Panc1 (cell line): ENCODE measurements around the gene AFP. TPM values are rescaled to one million over a fixed set of nuclear protein-coding genes. Genes with fewer than 3 reads are reported as not detected.

ENCODE experiments used
- ATAC-seq: fragments of 200-7000 bp; cut with Tn5 transposase; 2 replicates; pipeline ENCODE4 v1.9.1; 2020; ENCODE audit warnings: mild to moderate bottlenecking, moderate library complexity
- BruUV-seq: library from RNA; stranded (reverse); fragments of 400-500 nt; replicated peaks from 2 replicates; lab custom pipeline; 2021; lab: Mats Ljungman, UMichigan
- CTCF ChIA-PET: fragments of 300-600 bp; sonication (Branson Sonifier 250); formaldehyde crosslinking; loops from one replicate; lab custom pipeline; 2022; ENCODE audit warnings: antibody characterized with exemption; lab: Charles Lee
- POLR2A ChIA-PET: fragments of 300-600 bp; sonication (Branson Sonifier 250); formaldehyde crosslinking; loops from one replicate; lab custom pipeline; 2022; ENCODE audit warnings: antibody characterized with exemption; lab: Charles Lee
- DNase-seq: peaks from one replicate; pipeline ENCODE4 v3.0.0-alpha.2; 2010; ENCODE audit warnings: low read depth, low spot score
- H3K27ac ChIP-seq: 2 replicates; pipeline ENCODE4 v1.5.1; 2011; ENCODE audit warnings: mild to moderate bottlenecking, low read length, inconsistent platforms
- H3K27me3 ChIP-seq: fragments of 200-500 bp; sonication (Bioruptor generic); 2 replicates; pipeline ENCODE4 v1.6.0; 2014; ENCODE audit warnings: low read length, inconsistent platforms; ENCODE audit not compliant: control insufficient read depth, insufficient read depth
- H3K36me3 ChIP-seq: fragments of 200-500 bp; sonication (Bioruptor generic); 2 replicates; pipeline ENCODE4 v1.5.1; 2014; ENCODE audit warnings: inconsistent platforms, mild to moderate bottlenecking, low read length, moderate library complexity; ENCODE audit not compliant: control insufficient read depth, insufficient read depth
- H3K4me1 ChIP-seq: 2 replicates; pipeline ENCODE4 v1.5.1; 2011; ENCODE audit warnings: inconsistent platforms, mild to moderate bottlenecking, low read length, moderate library complexity; ENCODE audit not compliant: control insufficient read depth, insufficient read depth
- H3K4me3 ChIP-seq, 2 experiments: 2 replicates each; pipeline ENCODE4 v1.5.1; 2011 to 2012; ENCODE audit warnings: low read depth in 2 of 2, low read length in 2 of 2, mild to moderate bottlenecking in 2 of 2, inconsistent platforms in 1 of 2, moderate library complexity in 1 of 2
- H3K9me3 ChIP-seq: fragments of 200-500 bp; sonication (Bioruptor generic); 2 replicates; pipeline ENCODE4 v1.5.1; 2014; ENCODE audit warnings: low read depth, mild to moderate bottlenecking, inconsistent platforms, low read length, moderate library complexity; ENCODE audit not compliant: control insufficient read depth, insufficient read depth
- CTCF ChIP-seq: fragments of 450-650 bp; IDR thresholded peaks from 2 replicates; pipeline ENCODE4 v1.5.1; 2017; ENCODE audit warnings: mild to moderate bottlenecking
- POLR2AphosphoS5 ChIP-seq: IDR thresholded peaks from 2 replicates; pipeline ENCODE4 v1.6.1; 2012; ENCODE audit warnings: mild to moderate bottlenecking, low read depth, low read length, moderate library complexity
- REST ChIP-seq, 2 experiments: IDR thresholded peaks; 2 replicates each; pipeline ENCODE4 v1.6.1; 2011 to 2012; ENCODE audit warnings: low read depth in 2 of 2, control low read depth in 1 of 2, low read length in 1 of 2, mild to moderate bottlenecking in 1 of 2, moderate library complexity in 1 of 2; ENCODE audit not compliant: insufficient read depth in 1 of 2
- SIN3A ChIP-seq: IDR thresholded peaks from 2 replicates; pipeline ENCODE4 v1.6.1; 2012; ENCODE audit warnings: low read depth, mild to moderate bottlenecking, low read length, moderate library complexity, borderline replicate concordance; ENCODE audit not compliant: insufficient read depth
- TCF7L2 ChIP-seq: IDR thresholded peaks from 2 replicates; pipeline ENCODE4 v1.6.1; 2011; ENCODE audit warnings: mild to moderate bottlenecking, low read depth, low read length, inconsistent platforms
- in situ Hi-C: cut with HindIII; loops from 2 replicates; pipeline ENCODE4 v1.10.0; 2016; ENCODE audit warnings: low sequenced_read_pairs, low pct_unique_long_range_greater_than_20kb
- intact Hi-C: fragments of 100-400 bp; cut with micrococcal nuclease; formaldehyde crosslinking; loops from one replicate; pipeline ENCODE4 v1.10.0; 2022; ENCODE audit not compliant: unreplicated experiment
- total RNA-seq: library from RNA; stranded (reverse); gene quantifications from one replicate; pipeline ENCODE4 v1.2.1, GENCODE V29; 2021; ENCODE audit not compliant: unreplicated experiment

AFP gene
- total RNA-seq, 1 experiment from 2014 or later, result 1.3 TPM

GRCh38 chr4:73460913-73461522 is 25.0 kb downstream of the AFP start:
- DNase-seq (no peak), ATAC-seq (no peak)
- CTCF ChIA-PET, result no interaction called here
- Histone ChIP-seq H3K27ac (no peak overlapping the region), H3K27me3 (no peaks in the 10 kb centered on the region), H3K36me3 (no peaks in the 10 kb centered on the region), H3K4me3 (no peak overlapping the region), H3K4me1 (no peaks in the 10 kb centered on the region), H3K9me3 (no peaks in the 10 kb centered on the region)
- in situ Hi-C loops (no loop called here), intact Hi-C loops (no loop called here)
- POLR2A ChIA-PET, result no interaction called here
- no TSS peak for BruUV-seq
- TF ChIP-seq REST (IDR thresholded peaks at IDR 0.05; ENCODE audit: insufficient read depth in 1 of 2, low read depth in 2 of 2, low read length in 1 of 2), result no peak
- no peak for TF ChIP-seq POLR2AphosphoS5
- TF ChIP-seq SIN3A, result no peak
- TF ChIP-seq TCF7L2, result no peak
- TF ChIP-seq CTCF, result no peak

- H3K27ac ChIP-seq, result no peak overlapping the region
- ChIA-PET POLR2A (no interaction called here), CTCF (no interaction called here)
- H3K4me3 ChIP-seq, result no peak overlapping the region
- H3K36me3 ChIP-seq, result no peaks in the 10 kb centered on the region
- no peak for TF ChIP-seq TCF7L2
- no peak for TF ChIP-seq CTCF
- TF ChIP-seq POLR2AphosphoS5, result no peak
- no peak for TF ChIP-seq REST (IDR thresholded peaks at IDR 0.05; ENCODE audit: insufficient read depth in 1 of 2, low read depth in 2 of 2, low read length in 1 of 2)
- no peak for TF ChIP-seq SIN3A
- ATAC-seq (no peak), DNase-seq (no peak)
- no peaks in the 10 kb centered on the region for H3K9me3 ChIP-seq
- no TSS peak for BruUV-seq
- H3K4me1 ChIP-seq, result no peaks in the 10 kb centered on the region
- in situ Hi-C loops, result no loop called here
- H3K27me3 ChIP-seq, result no peaks in the 10 kb centered on the region
- intact Hi-C loops, result no loop called here
These were observed 32.1 kb downstream of the AFP start for GRCh38 chr4:73468170-73468569.
